OCI-M2 (cell line): ENCODE results near the gene IKBKG.
"Not testable (repeated sequence)": the region's sequence is repeated elsewhere in the genome, so short reads cannot be mapped to it uniquely, and the experiment has no call there.

Experiments used
- DNase-seq: peaks from one replicate; lab custom pipeline; 2025; ENCODE audit not compliant: unreplicated experiment; lab: John Stamatoyannopoulos, UW

The IKBKG gene

DNA sequence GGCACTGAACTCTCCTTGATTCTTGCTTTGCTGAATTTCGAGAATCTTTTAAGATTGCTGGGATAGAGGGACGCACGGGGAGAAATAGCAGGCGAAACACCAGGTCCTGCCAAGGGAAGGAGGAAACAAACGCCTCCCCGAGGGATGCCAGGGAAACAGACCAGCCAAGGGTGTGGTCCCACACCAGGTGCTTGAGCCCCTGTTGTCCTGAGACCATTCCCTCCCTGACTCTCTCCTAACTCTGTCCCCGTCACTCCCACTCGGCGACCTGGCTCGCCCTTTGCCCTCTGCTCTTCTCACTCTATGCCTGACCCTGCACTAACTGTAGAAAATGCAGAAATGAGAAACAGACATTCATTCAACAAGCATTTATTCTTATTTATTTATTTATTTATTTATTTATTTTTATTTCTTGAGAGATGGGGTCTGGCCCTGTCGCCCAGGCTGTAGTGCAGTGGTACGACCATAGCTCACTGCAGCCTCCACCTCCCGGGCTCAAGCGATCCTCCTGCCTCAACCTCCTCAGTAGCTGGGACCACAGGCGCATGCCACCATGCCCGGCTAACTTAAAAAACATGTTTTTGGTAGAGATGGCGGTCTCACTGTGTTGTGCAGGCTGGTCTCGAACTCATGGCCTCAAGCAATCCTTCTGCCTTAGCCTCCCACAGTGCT is 55.5 kb downstream of the IKBKG start:
- DNase-seq, result no peak

DNA sequence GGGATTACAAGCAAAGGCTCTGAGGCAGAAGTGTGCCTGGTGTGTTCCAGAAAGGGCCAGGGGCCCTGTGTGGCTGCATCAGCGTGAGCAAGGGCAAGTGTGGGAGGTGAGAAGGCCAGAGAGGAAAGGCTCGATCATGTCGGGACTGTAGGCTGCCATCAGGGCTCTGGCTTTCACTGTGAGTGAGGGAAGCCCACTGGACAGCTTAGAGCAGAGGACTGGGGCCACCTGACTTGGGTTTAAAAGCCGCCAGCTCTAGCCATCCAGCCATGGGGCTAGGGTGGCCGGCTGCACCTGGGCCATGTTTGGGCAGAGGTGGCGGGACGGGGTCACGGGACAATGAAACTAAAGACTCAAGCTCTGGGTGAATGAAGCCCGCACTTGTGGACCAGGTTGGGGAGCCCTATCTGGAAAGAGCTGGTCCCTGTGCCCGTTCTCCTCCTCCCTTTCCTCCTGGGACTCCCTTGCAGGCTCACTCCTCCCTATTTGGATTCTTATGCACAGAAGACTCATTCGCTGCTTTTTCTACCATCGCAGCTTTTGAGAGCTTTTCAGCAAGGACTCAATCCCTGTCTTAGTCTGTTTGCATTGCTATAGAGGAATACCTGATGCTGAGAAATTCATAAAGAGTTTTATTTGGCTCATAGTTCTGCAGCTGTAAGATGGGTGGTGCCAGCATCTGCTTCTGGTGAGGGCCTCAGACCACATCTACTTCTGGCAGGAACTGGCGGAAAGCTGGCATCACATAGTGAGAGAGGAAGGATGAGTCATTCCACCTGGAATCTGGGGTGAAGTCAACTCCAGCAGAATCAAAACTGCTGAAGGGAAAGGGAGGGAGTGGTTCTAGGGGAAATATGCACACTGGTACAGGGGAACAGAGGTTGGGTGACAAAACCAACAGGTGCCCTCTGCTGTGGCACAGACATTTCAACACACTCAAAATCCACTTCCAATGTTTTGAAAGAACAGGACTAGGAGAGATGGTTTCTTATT is 56.3 kb downstream of the IKBKG start:
- DNase-seq, result no peak

DNA sequence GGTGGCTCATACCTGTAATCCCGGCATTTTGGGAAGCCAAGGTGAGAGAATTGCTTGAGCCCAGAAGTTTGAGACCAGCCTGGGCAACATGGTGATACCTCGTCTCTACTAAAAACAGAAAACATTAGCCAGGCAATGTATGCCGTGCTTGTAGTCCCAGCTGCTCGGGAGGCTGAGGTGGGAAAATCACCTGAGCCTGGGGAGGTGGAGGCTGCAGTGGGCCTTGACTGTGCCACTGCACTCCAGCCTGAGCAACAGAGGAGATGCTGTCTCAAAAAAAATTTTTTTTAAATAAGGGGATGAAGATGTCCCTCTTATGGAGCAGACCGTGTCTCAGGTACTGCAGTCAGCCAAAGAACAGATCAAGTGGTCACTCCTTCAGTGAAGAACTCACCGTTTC is 58.1 kb downstream of the IKBKG start:
- no peak for DNase-seq

DNA sequence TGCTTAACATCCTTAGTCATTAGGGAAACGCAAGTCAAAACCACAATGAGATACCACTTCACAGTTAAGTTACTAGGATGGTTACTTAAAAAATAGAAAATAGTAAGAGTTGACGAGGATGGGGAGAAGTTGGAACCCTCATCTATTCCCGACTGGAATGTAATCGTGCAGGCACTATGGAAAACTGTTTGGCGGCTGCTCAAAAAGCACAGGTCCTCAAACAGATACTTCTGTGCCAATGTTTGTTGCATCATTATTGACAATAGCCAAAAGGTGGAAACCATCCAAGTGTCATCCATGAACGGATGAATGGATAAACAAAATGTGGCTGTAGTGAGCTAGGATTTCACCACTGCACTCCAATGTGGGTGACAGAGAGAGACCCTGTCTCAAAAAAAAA is 60.0 kb downstream of the IKBKG start:
- no peak for DNase-seq

DNA sequence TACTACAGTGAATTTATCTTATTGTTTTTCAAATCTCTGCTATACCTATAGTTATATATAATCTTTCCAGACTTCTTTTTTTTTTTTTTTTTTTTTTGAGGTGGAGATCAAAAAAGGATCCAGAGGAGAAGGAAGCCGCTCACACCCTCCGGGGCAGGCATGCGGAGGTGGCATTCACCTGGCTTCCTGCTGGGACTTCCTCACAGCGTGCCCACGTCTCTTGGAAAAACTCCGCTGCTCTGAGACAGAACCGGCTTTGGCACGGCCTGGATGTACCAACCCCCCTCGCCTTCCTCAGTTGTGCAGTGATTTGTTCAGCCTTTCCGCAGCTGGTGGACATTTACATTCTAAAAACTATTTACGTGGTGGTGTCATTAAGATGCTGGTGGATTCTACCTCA is 60.6 kb downstream of the IKBKG start:
- not testable (repeated sequence) for DNase-seq

DNA sequence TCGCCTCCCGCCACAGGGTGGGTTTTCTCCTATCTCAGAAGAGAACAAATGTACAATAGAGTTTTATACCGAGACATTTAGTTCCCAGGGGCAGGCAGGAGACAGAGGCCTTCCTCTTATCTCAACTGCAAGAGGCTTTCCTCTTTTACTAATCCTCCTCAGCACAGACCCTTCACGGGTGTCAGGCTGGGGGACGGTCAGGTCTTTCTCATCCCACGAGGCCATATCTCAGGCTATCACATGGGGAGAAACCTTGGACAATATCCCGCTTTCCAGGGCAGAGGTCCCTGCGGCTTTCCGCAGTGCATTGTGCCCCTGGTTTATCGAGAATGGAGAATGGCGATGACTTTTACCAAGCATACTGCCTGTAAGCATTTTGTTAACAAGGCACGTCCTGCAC is 61.4 kb downstream of the IKBKG start:
- DNase-seq, result not testable (repeated sequence)

DNA sequence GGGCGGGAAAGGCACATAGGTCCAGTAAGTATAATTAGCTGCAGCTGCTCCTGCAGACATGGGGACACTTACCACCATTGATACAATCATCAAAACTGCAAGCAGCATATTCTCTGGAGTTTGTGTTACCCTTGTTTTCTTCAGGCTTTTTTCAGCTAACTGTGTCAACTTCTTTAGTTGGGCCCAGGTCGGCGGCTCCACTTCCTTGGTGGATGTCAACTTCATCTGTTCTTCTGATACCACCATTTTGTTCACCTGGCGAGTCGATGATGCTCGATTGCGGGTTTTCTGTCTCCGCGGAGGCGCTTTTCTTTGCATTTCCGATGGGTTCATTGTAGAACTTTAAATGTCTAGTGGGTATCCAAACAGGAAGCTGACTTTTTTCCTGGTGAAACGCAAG is 63.7 kb downstream of the IKBKG start:
- not testable (repeated sequence) for DNase-seq

DNA sequence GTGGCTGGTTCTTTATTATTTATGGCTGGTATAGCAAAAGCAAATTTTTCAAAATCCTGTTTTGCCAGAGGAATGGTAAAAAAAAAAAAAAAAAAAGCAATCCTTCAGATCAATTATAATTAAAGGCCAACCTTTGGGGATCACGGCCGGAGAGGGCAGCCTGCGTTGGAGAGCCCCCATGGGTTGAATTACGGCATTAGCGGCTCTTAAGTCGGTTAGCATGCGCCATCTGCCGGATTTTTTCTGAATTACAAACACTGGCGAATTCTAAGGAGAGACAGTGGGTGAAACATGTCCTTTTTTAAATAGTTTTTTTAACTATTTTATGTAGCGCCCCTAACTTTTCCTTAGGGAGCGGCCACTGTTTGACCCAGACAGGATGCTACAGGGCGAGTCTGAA is 66.2 kb downstream of the IKBKG start:
- not testable (repeated sequence) for DNase-seq
